GM12801 (cell line): ENCODE measurements around the gene UBASH3A.

Source experiments
- TF ChIP-seq, protein P1 (sequence below): IDR thresholded peaks from one replicate; pipeline ENCODE4 v1.5.1; 2011; ENCODE audit warnings: control low read depth; ENCODE audit not compliant: insufficient read length; ENCODE audit errors: extremely low read depth

Gene UBASH3A

DNA sequence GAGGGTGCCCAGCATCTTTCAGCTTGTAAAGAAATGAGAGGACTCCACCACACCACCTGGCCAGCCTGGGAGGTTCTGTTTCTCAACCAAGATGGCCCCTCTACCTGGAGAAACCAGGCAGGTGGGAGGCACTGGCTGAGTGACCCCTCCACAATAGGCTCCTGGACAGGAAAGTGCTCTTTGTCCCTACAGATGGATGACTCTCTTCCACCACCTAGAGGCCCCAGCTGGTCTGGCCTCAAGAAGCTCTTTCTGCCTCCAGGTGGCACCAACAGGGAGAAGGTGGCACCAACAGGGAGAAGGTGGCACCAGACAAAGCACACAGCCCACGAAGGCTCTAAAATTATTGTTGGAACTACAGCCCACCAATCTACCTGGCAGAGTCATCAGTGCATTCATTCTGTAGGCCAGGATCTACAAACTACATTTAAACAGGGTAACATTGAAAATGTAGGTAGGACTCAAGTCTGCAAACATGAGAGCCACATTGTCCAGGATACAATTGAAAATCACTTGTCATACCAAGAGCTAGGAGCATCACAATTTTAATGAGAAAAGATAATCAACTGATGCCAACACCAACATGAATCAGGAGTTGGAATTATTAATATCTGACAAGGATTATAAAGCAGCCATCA is 22.2 kb upstream of the UBASH3A start:
- TF ChIP-seq, protein P1, sequence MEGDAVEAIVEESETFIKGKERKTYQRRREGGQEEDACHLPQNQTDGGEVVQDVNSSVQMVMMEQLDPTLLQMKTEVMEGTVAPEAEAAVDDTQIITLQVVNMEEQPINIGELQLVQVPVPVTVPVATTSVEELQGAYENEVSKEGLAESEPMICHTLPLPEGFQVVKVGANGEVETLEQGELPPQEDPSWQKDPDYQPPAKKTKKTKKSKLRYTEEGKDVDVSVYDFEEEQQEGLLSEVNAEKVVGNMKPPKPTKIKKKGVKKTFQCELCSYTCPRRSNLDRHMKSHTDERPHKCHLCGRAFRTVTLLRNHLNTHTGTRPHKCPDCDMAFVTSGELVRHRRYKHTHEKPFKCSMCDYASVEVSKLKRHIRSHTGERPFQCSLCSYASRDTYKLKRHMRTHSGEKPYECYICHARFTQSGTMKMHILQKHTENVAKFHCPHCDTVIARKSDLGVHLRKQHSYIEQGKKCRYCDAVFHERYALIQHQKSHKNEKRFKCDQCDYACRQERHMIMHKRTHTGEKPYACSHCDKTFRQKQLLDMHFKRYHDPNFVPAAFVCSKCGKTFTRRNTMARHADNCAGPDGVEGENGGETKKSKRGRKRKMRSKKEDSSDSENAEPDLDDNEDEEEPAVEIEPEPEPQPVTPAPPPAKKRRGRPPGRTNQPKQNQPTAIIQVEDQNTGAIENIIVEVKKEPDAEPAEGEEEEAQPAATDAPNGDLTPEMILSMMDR: no peak

DNA sequence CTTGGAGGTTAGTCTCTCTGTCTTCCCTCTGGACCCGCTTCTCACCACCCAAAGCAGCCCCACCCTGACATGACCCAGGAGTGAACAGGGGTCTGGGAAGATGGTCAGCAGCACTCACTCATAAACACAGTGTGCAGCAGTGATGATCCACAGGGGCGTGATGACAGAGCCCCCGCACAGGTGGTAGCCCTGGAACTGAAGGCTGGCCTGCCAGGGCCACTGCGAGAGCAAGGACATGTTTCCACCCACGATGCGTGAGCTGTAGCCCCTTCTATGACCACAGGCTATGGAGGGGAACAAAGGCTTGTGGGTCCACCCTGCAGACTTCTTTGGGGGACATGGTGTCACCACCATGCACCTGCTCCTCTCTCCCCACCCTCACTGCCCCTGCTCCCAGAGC is 20.8 kb upstream of the UBASH3A start:
- TF ChIP-seq, protein P1: no peak

DNA sequence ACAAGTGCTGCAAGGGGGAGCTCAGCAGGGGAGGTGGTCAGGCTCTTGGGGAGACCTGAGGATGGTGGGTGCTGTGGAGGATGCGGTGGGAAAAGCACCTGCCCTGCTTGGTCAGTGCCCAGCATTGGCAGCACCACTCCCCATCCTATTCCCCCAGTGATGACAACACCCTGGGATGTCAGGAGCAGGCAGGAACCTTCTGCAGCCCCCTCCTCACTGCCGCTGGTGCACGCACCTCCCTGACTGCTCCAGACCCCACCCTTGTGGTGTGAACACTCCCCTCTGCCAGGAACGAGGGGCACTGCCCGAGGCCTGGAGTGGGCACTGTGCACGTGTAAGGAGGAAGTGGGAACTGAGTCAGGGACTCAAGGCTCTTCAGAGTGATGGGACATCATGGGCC is 20.4 kb upstream of the UBASH3A start:
- TF ChIP-seq, protein P1: no peak

DNA sequence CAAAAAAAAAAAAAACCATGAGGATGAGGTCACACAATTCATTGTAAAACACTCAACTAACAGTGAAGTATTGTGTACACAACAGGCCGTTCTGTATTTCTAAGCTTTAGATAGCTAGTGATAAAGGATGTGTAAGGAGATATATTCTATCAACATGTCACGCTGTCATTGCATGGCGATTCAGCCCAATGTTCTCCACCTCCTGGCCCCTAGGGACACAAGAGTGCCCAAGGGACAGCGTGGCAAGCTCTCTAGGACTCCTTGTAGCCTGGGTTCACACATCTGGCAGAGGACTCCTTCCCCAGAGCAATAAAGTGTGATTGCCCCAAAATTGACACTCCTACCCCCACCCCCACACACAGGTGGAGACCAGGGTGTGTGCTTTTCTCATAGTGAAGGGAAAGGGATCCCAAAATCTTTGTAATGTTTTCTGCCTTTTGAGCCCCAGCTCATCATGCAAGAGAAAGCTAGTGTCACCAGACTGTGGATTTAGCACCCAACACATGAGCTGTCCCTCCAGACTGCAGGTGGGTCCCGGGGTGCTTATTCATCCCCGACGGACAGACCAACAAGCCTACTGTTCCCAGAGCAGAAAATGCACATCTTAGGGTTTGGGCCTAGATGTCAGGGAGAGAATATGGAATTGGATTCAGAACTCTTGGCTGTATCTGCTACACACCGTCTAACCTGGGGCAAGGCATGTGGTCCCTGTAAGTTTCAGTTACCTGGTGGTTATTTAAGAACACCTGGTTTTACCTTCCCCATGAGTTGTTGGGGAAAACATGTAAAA is 19.4 kb upstream of the UBASH3A start:
- TF ChIP-seq, protein P1: no peak

DNA sequence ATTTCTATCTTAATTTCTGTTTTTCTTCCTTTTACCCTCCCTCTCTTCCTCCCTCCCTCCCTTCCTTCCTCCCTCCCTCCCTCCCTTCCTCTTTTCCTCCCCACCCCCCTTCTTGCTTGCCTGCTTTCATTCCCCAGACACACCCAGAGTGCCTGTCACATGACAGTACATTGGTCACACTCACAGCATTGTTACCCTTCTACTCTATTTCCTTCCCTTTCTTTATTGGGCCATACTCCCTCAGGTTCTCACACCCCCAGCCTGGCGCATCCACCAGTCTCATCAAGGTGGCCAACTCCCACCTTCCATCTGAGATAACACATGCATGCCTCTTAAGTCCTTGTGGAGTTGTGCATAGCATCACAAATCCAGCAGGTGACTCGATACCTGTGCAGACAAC is 18.7 kb upstream of the UBASH3A start:
- TF ChIP-seq, protein P1: no peak

DNA sequence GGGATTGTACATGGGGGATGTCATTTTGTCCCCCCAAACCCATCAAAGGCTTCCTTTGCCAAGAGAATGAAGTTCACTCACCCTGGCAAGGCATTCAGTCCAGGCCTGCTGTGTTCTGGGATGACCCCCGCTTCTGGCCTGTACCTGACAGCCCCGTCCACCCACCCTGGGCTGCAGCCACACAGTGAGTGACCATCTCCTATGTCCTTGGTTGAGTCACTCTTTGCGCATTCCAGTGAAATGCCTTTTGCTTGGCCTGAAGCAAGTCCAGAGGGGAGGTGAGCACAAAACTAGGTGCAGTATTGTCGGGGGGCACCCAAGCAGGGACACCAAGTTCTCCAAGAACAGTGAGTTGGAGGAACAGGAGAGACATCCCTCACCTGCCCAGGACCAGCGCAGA is 18.1 kb upstream of the UBASH3A start:
- TF ChIP-seq, protein P1: no peak

DNA sequence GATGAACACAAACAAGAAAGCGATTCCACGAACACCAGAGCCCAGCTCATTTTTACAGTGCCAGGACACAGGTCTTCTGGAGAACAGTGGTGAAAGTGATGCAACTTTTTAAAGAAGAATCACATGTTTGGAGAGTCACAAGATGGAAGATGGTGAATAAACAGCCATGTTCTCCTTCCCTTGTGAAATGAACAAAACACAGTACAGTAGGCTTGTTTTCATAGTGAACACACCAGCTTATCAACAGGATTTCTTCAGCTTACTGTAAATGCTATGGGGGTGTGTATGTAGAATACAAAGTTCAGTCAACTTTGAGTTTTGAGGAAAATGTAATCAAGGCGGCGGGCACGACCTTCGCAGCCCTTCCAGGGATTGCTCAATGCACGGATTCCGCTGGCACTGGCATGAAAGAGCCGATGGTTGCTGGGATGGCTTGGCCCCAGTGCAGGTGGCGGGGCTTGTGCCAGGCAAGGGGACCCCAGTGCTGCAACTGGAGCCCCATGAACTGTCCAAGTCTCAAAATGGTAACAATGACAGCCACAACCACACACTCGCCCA is 17.6 kb upstream of the UBASH3A start:
- TF ChIP-seq, protein P1: no peak
